Stomach (tissue), 9 donors: ENCODE measurements around the gene CPS1. TPM values are rescaled to one million over a fixed set of nuclear protein-coding genes. Genes with fewer than 3 reads are reported as not detected.

Source experiments
- DNase-seq, 2 donors: peaks; one replicate each; pipeline versions ENCODE4 v3.0.0 to v3.0.0-alpha.2; 2013 to 2019
- H3K27ac ChIP-seq, 5 donors: fragments of 200-600 bp in 4 of 5; sonication (generic) in 4 of 5; one replicate each; pipeline ENCODE4 v1.5.1; 2013 to 2019; ENCODE audit warnings: mild to moderate bottlenecking in 1 of 5, moderate library complexity in 1 of 5
- H3K27me3 ChIP-seq, 3 donors: fragments of 200-600 bp; sonication (generic); one replicate each; pipeline ENCODE4 v1.5.1; 2017 to 2019; ENCODE audit warnings: mixed run types in 1 of 3
- H3K36me3 ChIP-seq, 4 donors: fragments of 200-600 bp; sonication (generic); 1 replicate in 3 of 4; 2 replicates in 1 of 4; pipeline ENCODE4 v1.5.1; 2016 to 2019
- H3K4me1 ChIP-seq, 4 donors: fragments of 200-600 bp; sonication (generic); one replicate each; pipeline ENCODE4 v1.5.1; 2016 to 2019
- H3K4me3 ChIP-seq, 4 donors: fragments of 200-600 bp; sonication (generic) in 3 of 4; one replicate each; pipeline ENCODE4 v1.5.1; 2016 to 2019; ENCODE audit warnings: mild to moderate bottlenecking in 1 of 4
- H3K9me3 ChIP-seq, 4 donors: fragments of 200-600 bp; sonication (generic); one replicate each; pipeline ENCODE4 v1.5.1; 2016 to 2019
- CTCF ChIP-seq, 7 experiments: fragments of 450-650 bp in 4 of 7; fragments of 200-600 bp in 3 of 7; sonication (generic) in 3 of 7; IDR thresholded peaks; one replicate each; pipeline ENCODE4 v1.5.1; 2016 to 2019; ENCODE audit warnings: antibody characterized with exemption in 7 of 7, control low read depth in 2 of 7, mild to moderate bottlenecking in 1 of 7
- EP300 ChIP-seq: sonication (generic); formaldehyde crosslinking; IDR thresholded peaks from one replicate; pipeline ENCODE4 v1.6.1; 2017; ENCODE audit warnings: antibody characterized with exemption
- POLR2A ChIP-seq, 4 donors: fragments of 450-650 bp; IDR thresholded peaks; one replicate each; pipeline ENCODE4 v1.6.1; 2016; ENCODE audit warnings: antibody characterized with exemption in 4 of 4, control low read depth in 2 of 4, mild to moderate bottlenecking in 1 of 4, moderate library complexity in 1 of 4
- POLR2AphosphoS5 ChIP-seq, 3 donors: sonication (generic); formaldehyde crosslinking; IDR thresholded peaks; one replicate each; pipeline ENCODE4 v1.6.1; 2016; ENCODE audit warnings: antibody characterized with exemption in 3 of 3
- WGBS, 5 donors: extraction: QIAGEN DNeasy Blood & Tissue Kit in 3 of 5; methylation state at CpG; one replicate each; pipeline versions ENCODE4 v1.1.5 to v1.1.7; 2013 to 2018; 5-methylcytosine and 5-hydroxymethylcytosine counted together
- intact Hi-C: fragments of 100-400 bp; cut with DNase I; formaldehyde crosslinking; loops from one replicate; pipeline ENCODE4 v1.15.1; 2023; ENCODE audit warnings: low total_unique reads
- polyA plus RNA-seq, 3 donors: library from polyadenylated mRNA; stranded (reverse); fragments of 200-250 nt; gene quantifications; one replicate each; pipeline ENCODE4 v1.2.3, GENCODE V29; 2013
- total RNA-seq, 5 donors: library from RNA; depleted of rRNA; stranded (reverse); fragments of >200 nt; gene quantifications; one replicate each; pipeline versions ENCODE4 v1.1.0 to v1.2.3, GENCODE V29; 2014 to 2016
- donor health status: healthy with polysubstance abuse.
- donor health status: Bipolar disorder and iron deficiency.
- donor health status: healthy.

CPS1 gene
- total and polyA plus RNA-seq, 8 donors, result under 0.01 to 14.9 (median 0.51) TPM

GRCh38 chr2:210540471-210540870, 15.9 kb upstream of the CPS1 start:
- 86 to 91% (median 90%) methylated on average over 4 of the region's 4 CpGs for WGBS, 5 donors

DNA sequence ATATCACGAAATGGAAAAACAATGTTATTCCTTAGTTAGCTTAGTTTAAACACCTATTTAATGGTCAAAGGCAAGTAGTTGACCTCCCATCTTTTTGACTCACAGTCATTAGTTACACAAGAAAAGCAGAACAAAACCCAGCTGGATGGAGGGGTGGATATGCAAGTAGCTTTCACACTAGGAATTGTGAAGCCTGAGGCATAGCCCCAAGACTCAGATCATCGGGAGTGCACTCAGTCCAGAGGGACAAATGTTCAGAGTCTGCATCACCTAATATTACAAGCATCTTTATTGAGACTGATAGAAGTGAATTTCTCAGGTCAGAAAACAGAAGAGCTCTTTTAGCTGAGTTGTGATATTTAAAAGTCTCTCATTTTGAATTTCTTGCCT, 15.5 kb upstream of the CPS1 start:
- TF ChIP-seq POLR2AphosphoS5 (IDR thresholded peaks at IDR 0.05) (no peak), EP300 (no peak), POLR2A (IDR thresholded peaks at IDR 0.05) (no peak), CTCF (IDR thresholded peaks at IDR 0.05) (no peak)
- peaks cover 0 to 11% (median 0%) of the 10 kb centered on the region in 4 donors for H3K4me1 ChIP-seq
- intact Hi-C loops, result no loop called here
- WGBS, 5 donors, result 54 to 70% (median 61%) methylated on average over 2 of the region's 2 CpGs
- no peak for DNase-seq
- no peaks in the 10 kb centered on the region for H3K27me3 ChIP-seq
- no peaks in the 10 kb centered on the region for H3K9me3 ChIP-seq
- no peaks in the 10 kb centered on the region for H3K36me3 ChIP-seq
- H3K27ac ChIP-seq, result no peak overlapping the region
- no peak overlapping the region for H3K4me3 ChIP-seq

More at GRCh38 chr2:210540471-210540870, 15.9 kb upstream of the CPS1 start:
- TF ChIP-seq CTCF (IDR thresholded peaks at IDR 0.05) (no peak), POLR2A (IDR thresholded peaks at IDR 0.05) (no peak), EP300 (no peak), POLR2AphosphoS5 (IDR thresholded peaks at IDR 0.05) (no peak)
- no peaks in the 10 kb centered on the region for H3K9me3 ChIP-seq
- H3K27ac ChIP-seq, result no peak overlapping the region
- no peaks in the 10 kb centered on the region for H3K27me3 ChIP-seq
- H3K36me3 ChIP-seq, result no peaks in the 10 kb centered on the region
- H3K4me3 ChIP-seq, result no peak overlapping the region
- no peak for DNase-seq
- intact Hi-C loops, result no loop called here
- H3K4me1 ChIP-seq, result peaks cover 0 to 11% (median 0%) of the 10 kb centered on the region in 4 donors

- H3K4me1 ChIP-seq, result peaks cover 0 to 11% (median 0%) of the 10 kb centered on the region in 4 donors
- H3K27me3 ChIP-seq, result no peaks in the 10 kb centered on the region
- no peak overlapping the region for H3K4me3 ChIP-seq
- intact Hi-C loops, result no loop called here
- WGBS, 5 donors, result 31 to 42% (median 32%) methylated on average over 3 of the region's 3 CpGs
- DNase-seq, result peak in 1 of 2 donors; percentile 60
- H3K9me3 ChIP-seq, result no peaks in the 10 kb centered on the region
- no peak overlapping the region for H3K27ac ChIP-seq
- H3K36me3 ChIP-seq, result no peaks in the 10 kb centered on the region
- TF ChIP-seq EP300 (no peak), POLR2AphosphoS5 (IDR thresholded peaks at IDR 0.05) (no peak), CTCF (IDR thresholded peaks at IDR 0.05) (no peak), POLR2A (IDR thresholded peaks at IDR 0.05) (no peak)
Measured at GRCh38 chr2:210541290-210541902, 15.0 kb upstream of the CPS1 start.

- Histone ChIP-seq H3K27ac (no peak overlapping the region), H3K36me3 (no peaks in the 10 kb centered on the region), H3K4me3 (no peak overlapping the region), H3K4me1 (peaks cover 0 to 11% (median 0%) of the 10 kb centered on the region in 4 donors), H3K27me3 (no peaks in the 10 kb centered on the region), H3K9me3 (no peaks in the 10 kb centered on the region)
- 85 to 93% (median 91%) methylated on average over 3 of the region's 3 CpGs for WGBS, 5 donors
- intact Hi-C loops, result no loop called here
- TF ChIP-seq EP300, result no peak
- TF ChIP-seq POLR2AphosphoS5 (IDR thresholded peaks at IDR 0.05), result no peak
- no peak for TF ChIP-seq POLR2A (IDR thresholded peaks at IDR 0.05)
- TF ChIP-seq CTCF (IDR thresholded peaks at IDR 0.05), result no peak
- DNase-seq, result no peak
Measured at GRCh38 chr2:210544007-210544590, 12.3 kb upstream of the CPS1 start.
